Measurements from ENCODE around the gene CNTNAP2. TPM values are rescaled to one million over a fixed set of nuclear protein-coding genes. Genes with fewer than 3 reads are reported as not detected.

The CNTNAP2 gene
- total RNA-seq, 1 donor from 2014 or later = 9.2 TPM

GRCh38 chr7:148146346-148146745, 2029.7 kb downstream of the CNTNAP2 start:
- no peak overlapping the region for H3K4me3 ChIP-seq (ENCODE audit: low read depth, low read length)
- no peak for TF ChIP-seq CTCF (conservative IDR thresholded peaks at IDR 0.05; ENCODE audit: low read depth, low read length)
- DNase-seq (ENCODE audit: low read depth) = no peak

GRCh38 chr7:148147438-148147837, 2030.8 kb downstream of the CNTNAP2 start:
- TF ChIP-seq CTCF (conservative IDR thresholded peaks at IDR 0.05; ENCODE audit: low read depth, low read length) = no peak
- no peak for DNase-seq (ENCODE audit: low read depth)
- H3K4me3 ChIP-seq (ENCODE audit: low read depth, low read length) = no peak overlapping the region

GRCh38 chr7:148148456-148148855, 2031.9 kb downstream of the CNTNAP2 start:
- H3K4me3 ChIP-seq (ENCODE audit: low read depth, low read length) = no peak overlapping the region
- TF ChIP-seq CTCF (conservative IDR thresholded peaks at IDR 0.05; ENCODE audit: low read depth, low read length) = no peak
- no peak for DNase-seq (ENCODE audit: low read depth)

GRCh38 chr7:148149730-148150129, 2033.1 kb downstream of the CNTNAP2 start:
- DNase-seq (ENCODE audit: low read depth) = no peak
- H3K4me3 ChIP-seq (ENCODE audit: low read depth, low read length) = no peak overlapping the region
- no peak for TF ChIP-seq CTCF (conservative IDR thresholded peaks at IDR 0.05; ENCODE audit: low read depth, low read length)

GRCh38 chr7:148151778-148152177, 2035.2 kb downstream of the CNTNAP2 start:
- peak; percentile 39 for TF ChIP-seq CTCF (conservative IDR thresholded peaks at IDR 0.05; ENCODE audit: low read depth, low read length)
- no peak for DNase-seq (ENCODE audit: low read depth)
- H3K4me3 ChIP-seq (ENCODE audit: low read depth, low read length) = no peak overlapping the region

GRCh38 chr7:148153616-148154284, 2037.1 kb downstream of the CNTNAP2 start:
- DNase-seq (ENCODE audit: low read depth) = no peak
- TF ChIP-seq CTCF (conservative IDR thresholded peaks at IDR 0.05; ENCODE audit: low read depth, low read length) = no peak
- no peak overlapping the region for H3K4me3 ChIP-seq (ENCODE audit: low read depth, low read length)

- H3K4me3 ChIP-seq (ENCODE audit: low read depth, low read length) = no peak overlapping the region
- no peak for TF ChIP-seq CTCF (conservative IDR thresholded peaks at IDR 0.05; ENCODE audit: low read depth, low read length)
- DNase-seq (ENCODE audit: low read depth) = no peak
Observed at GRCh38 chr7:148155000-148155399, 2038.4 kb downstream of the CNTNAP2 start.
